Transverse colon (tissue), 4 donors: ENCODE results near the gene ATP23. TPM values are rescaled to one million over a fixed set of nuclear protein-coding genes. Genes with fewer than 3 reads are reported as not detected.

ENCODE experiments used
- DNase-seq: peaks from one replicate; pipeline ENCODE4 v3.0.0-alpha.2; 2019
- H3K27ac ChIP-seq, 4 donors: fragments of 200-600 bp; sonication (generic); 2 replicates each; pipeline ENCODE4 v1.5.1; 2016 to 2018; ENCODE audit warnings: inconsistent platforms in 4 of 4
- H3K27me3 ChIP-seq: fragments of 200-600 bp; sonication (generic); 2 replicates; pipeline ENCODE4 v1.5.1; 2017; ENCODE audit warnings: inconsistent platforms
- H3K36me3 ChIP-seq, 4 donors: fragments of 200-600 bp; sonication (generic); 2 replicates each; pipeline ENCODE4 v1.5.1; 2017 to 2019; ENCODE audit warnings: inconsistent platforms in 4 of 4
- H3K4me1 ChIP-seq, 4 donors: fragments of 200-600 bp; sonication (generic); 2 replicates each; pipeline ENCODE4 v1.5.1; 2017 to 2020; ENCODE audit warnings: inconsistent platforms in 4 of 4
- H3K4me3 ChIP-seq, 4 donors: fragments of 200-600 bp; sonication (generic); 1 replicate in 1 of 4; 2 replicates in 3 of 4; pipeline versions ENCODE4 v1.5.1 to v1.6.1; 2017 to 2019; ENCODE audit warnings: inconsistent platforms in 4 of 4
- H3K9me3 ChIP-seq, 2 donors: fragments of 200-600 bp; sonication (generic); 2 replicates each; pipeline ENCODE4 v1.5.1; 2017 to 2019; ENCODE audit warnings: inconsistent platforms in 2 of 2
- EP300 ChIP-seq: sonication (generic); formaldehyde crosslinking; IDR thresholded peaks from one replicate; pipeline ENCODE4 v1.6.1; 2017; ENCODE audit warnings: antibody characterized with exemption, low read depth
- POLR2A ChIP-seq: fragments of 450-650 bp; IDR thresholded peaks from one replicate; pipeline ENCODE4 v1.6.1; 2016; ENCODE audit warnings: antibody characterized with exemption, mild to moderate bottlenecking, moderate library complexity
- POLR2AphosphoS5 ChIP-seq, 3 donors: sonication (generic); formaldehyde crosslinking; IDR thresholded peaks; one replicate each; pipeline ENCODE4 v1.6.1; 2016; ENCODE audit warnings: antibody characterized with exemption in 3 of 3
- WGBS, 2 donors: methylation state at CpG; one replicate each; pipeline ENCODE4 v1.1.5; 2018; ENCODE audit warnings: low coverage in 1 of 2; 5-methylcytosine and 5-hydroxymethylcytosine counted together
- in situ Hi-C, 4 donors: fragments of 200-750 bp; cut with MboI; loops; one replicate each; pipeline versions ENCODE4 v1.15.0 to v1.15.1; 2017; ENCODE audit warnings: low sequenced_read_pairs in 3 of 4, low pct_ligation_motif_present in 1 of 4, low pct_unique_long_range_greater_than_20kb in 1 of 4
- intact Hi-C: fragments of 100-400 bp; cut with DNase I; formaldehyde crosslinking; loops from one replicate; pipeline ENCODE4 v1.15.1; 2023; ENCODE audit warnings: low total_unique reads
- total RNA-seq, 4 donors: library from RNA; depleted of rRNA; stranded (reverse); fragments of >200 nt; gene quantifications; one replicate each; pipeline ENCODE4 v1.1.0, GENCODE V29; 2016
- TF ChIP-seq, protein P1 (sequence below), 5 experiments: fragments of 200-600 bp in 3 of 5; fragments of 450-650 bp in 2 of 5; sonication (generic) in 3 of 5; IDR thresholded peaks; 1 replicate in 2 of 5; 2 replicates in 3 of 5; pipeline ENCODE4 v1.5.1; 2016 to 2017; ENCODE audit warnings: antibody characterized with exemption in 5 of 5, inconsistent platforms in 3 of 5, mild to moderate bottlenecking in 2 of 5, moderate library complexity in 1 of 5

Gene ATP23
- total RNA-seq, 4 donors from 2014 or later: 0.80 to 41.8 (median 24.5) TPM

DNA sequence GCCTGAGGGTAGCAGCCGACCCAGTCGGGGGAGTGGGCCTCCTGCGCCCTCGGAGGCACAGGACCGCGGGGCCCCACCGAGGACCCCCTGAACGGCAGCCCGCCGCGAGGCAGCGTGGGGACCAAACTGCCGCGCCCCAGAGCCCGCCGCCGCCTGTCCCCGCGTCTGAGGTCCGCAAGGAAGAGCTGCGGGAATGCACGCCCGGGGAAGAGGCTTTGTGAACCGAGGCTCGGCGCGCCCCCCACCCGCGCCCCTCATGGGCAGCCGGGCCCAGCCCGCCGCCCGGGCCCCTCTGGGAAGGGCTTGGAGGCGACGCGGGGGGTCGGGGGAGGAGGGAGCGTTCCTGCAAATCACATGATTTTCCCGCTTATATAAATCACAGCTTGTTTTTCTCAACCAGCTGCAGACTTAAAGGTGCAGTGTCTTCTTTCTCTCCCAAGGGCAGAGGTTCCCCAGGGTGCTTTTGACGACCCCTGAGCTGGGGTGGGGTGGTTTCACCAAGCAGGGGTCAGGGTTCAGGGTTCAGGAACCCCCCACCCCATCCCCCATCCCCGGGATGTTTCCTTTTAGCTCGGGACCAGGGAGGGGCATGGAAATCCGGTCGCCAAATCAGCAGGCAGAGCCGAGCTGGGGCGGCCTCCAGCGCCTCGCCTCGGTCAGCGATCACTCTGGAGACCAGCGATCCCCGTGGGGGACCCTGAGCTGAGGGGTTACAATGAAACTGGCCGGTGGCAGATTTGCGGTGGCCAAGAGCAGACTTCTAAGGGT is 44.7 kb upstream of the ATP23 start:
- no peaks in the 10 kb centered on the region for H3K27me3 ChIP-seq
- intact Hi-C loops (loop anchor here (2.0 to 5.0 kb wide), 2 partner anchors 32 to 54 kb away; no protein-coding TSS in a partner anchor), in situ Hi-C loops (loop anchor here in 1 of 4 donors (10.0 kb wide), 1 partner anchor 52 kb away; the partner anchor contains the start of gene CTDSP2)
- peak; percentile 80 for TF ChIP-seq POLR2A
- TF ChIP-seq POLR2AphosphoS5 (IDR thresholded peaks at IDR 0.05): peak; percentile 84 to 89 (median 85)
- no peak for TF ChIP-seq EP300
- TF ChIP-seq, protein P1, sequence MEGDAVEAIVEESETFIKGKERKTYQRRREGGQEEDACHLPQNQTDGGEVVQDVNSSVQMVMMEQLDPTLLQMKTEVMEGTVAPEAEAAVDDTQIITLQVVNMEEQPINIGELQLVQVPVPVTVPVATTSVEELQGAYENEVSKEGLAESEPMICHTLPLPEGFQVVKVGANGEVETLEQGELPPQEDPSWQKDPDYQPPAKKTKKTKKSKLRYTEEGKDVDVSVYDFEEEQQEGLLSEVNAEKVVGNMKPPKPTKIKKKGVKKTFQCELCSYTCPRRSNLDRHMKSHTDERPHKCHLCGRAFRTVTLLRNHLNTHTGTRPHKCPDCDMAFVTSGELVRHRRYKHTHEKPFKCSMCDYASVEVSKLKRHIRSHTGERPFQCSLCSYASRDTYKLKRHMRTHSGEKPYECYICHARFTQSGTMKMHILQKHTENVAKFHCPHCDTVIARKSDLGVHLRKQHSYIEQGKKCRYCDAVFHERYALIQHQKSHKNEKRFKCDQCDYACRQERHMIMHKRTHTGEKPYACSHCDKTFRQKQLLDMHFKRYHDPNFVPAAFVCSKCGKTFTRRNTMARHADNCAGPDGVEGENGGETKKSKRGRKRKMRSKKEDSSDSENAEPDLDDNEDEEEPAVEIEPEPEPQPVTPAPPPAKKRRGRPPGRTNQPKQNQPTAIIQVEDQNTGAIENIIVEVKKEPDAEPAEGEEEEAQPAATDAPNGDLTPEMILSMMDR (IDR thresholded peaks at IDR 0.05): peak in 2 of 5 experiments; percentile 20 to 30
- H3K4me3 ChIP-seq: peak overlapping the region; percentile 41 to 65 (median 52)
- peak; percentile 79 for DNase-seq
- peaks cover 70 to 75% (median 74%) of the 10 kb centered on the region in 4 donors for H3K4me1 ChIP-seq
- no peaks in the 10 kb centered on the region for H3K36me3 ChIP-seq
- no peaks in the 10 kb centered on the region for H3K9me3 ChIP-seq
- WGBS, 2 donors: 5% methylated on average over 32 of the region's 54 CpGs; no CpG with 5 or more reads in 1 of the 2 donors
- H3K27ac ChIP-seq: peak overlapping the region; percentile 94 to 99 (median 96)

GRCh38 chr12:57897286-57897974 is 43.9 kb upstream of the ATP23 start:
- H3K9me3 ChIP-seq: no peaks in the 10 kb centered on the region
- H3K27me3 ChIP-seq: no peaks in the 10 kb centered on the region
- DNase-seq: no peak
- no peaks in the 10 kb centered on the region for H3K36me3 ChIP-seq
- intact Hi-C loops: loop anchor here (2.0 to 5.0 kb wide), 2 partner anchors 33 to 55 kb away; no protein-coding TSS in a partner anchor
- in situ Hi-C loops: loop anchor here in 1 of 4 donors (10.0 kb wide), 1 partner anchor 53 kb away; the partner anchor contains the start of gene CTDSP2
- H3K4me1 ChIP-seq: peaks cover 64 to 67% (median 66%) of the 10 kb centered on the region in 4 donors
- TF ChIP-seq EP300 (no peak), POLR2A (no peak), POLR2AphosphoS5 (IDR thresholded peaks at IDR 0.05) (no peak)
- TF ChIP-seq, protein P1 (IDR thresholded peaks at IDR 0.05): no peak
- WGBS, 2 donors: 55 to 62% methylated on average over 9 to 10 of the region's 10 CpGs
- peak overlapping the region in 2 of 4 donors; percentile 47 to 65 for H3K4me3 ChIP-seq
- peak overlapping the region; percentile 94 to 99 (median 96) for H3K27ac ChIP-seq

DNA sequence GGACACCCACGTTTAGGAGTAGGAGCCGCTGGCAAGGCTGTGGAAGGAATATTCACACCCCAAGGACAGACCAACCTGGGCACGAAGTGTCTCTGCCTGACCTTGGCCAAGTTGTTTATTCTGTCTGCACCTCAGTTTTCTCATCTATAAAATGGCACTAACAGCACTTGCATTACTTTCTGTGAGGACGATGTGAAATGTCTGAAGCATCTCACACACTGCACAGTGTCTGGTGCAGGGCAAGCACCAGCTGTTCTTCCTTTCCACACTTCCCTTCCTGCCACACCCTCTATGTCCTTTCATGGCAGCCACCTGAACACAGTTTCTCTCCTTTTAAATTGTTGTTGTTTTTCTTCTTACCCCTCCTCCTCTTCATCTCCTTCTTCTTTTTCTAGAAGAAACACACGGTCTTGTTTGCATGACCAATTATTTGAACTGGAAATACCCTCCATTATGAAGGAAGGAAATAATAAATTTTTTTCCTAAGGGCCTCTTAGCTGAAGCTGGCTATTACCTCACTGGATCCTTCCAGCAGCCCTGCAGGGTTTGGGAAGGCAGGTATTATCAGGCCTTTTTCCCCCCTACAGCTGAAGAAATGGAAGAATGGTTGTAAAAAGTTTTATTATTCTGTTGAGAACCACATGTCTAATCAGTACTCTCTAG is 42.9 kb upstream of the ATP23 start:
- H3K36me3 ChIP-seq: no peaks in the 10 kb centered on the region
- no peaks in the 10 kb centered on the region for H3K27me3 ChIP-seq
- no peak overlapping the region for H3K4me3 ChIP-seq
- peak; percentile 48 for DNase-seq
- no peak for TF ChIP-seq POLR2AphosphoS5 (IDR thresholded peaks at IDR 0.05)
- TF ChIP-seq, protein P1 (IDR thresholded peaks at IDR 0.05): no peak
- no peak for TF ChIP-seq EP300
- no peak for TF ChIP-seq POLR2A
- intact Hi-C loops (loop anchor here (2.0 to 5.0 kb wide), 2 partner anchors 56 to 68 kb away; no protein-coding TSS in a partner anchor), in situ Hi-C loops (loop anchor here in 1 of 4 donors (10.0 kb wide), 1 partner anchor 54 kb away; the partner anchor contains the start of gene CTDSP2)
- H3K27ac ChIP-seq: peak overlapping the region; percentile 94 to 99 (median 96)
- H3K9me3 ChIP-seq: no peaks in the 10 kb centered on the region
- 34 to 59% methylated on average over 3 to 5 of the region's 5 CpGs for WGBS, 2 donors
- H3K4me1 ChIP-seq: peaks cover 54 to 57% (median 56%) of the 10 kb centered on the region in 4 donors
